Muscle layer of colon (tissue), 2 donors: ENCODE data around the gene MST1R.
"Not testable (repeated sequence)": the region's sequence is repeated elsewhere in the genome, so short reads cannot be mapped to it uniquely, and the experiment has no call there.

Experiments used
- H3K27ac ChIP-seq: one replicate; pipeline ENCODE4 v1.7.0; 2013; ENCODE audit warnings: low read depth, mild to moderate bottlenecking, low read length, moderate library complexity
- H3K27me3 ChIP-seq, 2 donors: one replicate each; pipeline ENCODE4 v1.7.0; 2013; ENCODE audit warnings: low read length in 2 of 2, mild to moderate bottlenecking in 2 of 2; ENCODE audit not compliant: insufficient read depth in 2 of 2, control insufficient read depth in 1 of 2
- H3K36me3 ChIP-seq: one replicate; pipeline ENCODE4 v1.7.0; 2013; ENCODE audit warnings: mild to moderate bottlenecking, low read length; ENCODE audit not compliant: insufficient read depth
- H3K4me1 ChIP-seq: one replicate; pipeline ENCODE4 v1.7.0; 2013; ENCODE audit warnings: mild to moderate bottlenecking, low read length; ENCODE audit not compliant: insufficient read depth
- H3K4me3 ChIP-seq, 2 donors: one replicate each; pipeline ENCODE4 v1.7.0; 2013; ENCODE audit warnings: low read length in 2 of 2, low read depth in 1 of 2, mild to moderate bottlenecking in 1 of 2, moderate library complexity in 1 of 2
- H3K9ac ChIP-seq: one replicate; pipeline ENCODE4 v1.7.0; 2013; ENCODE audit warnings: low read length
- H3K9me3 ChIP-seq: one replicate; pipeline ENCODE4 v1.7.0; 2013; ENCODE audit warnings: mild to moderate bottlenecking, low read length
- donor health status: abdominal sarcoma.
- donor health status: Adenocarcinoma of cecum.

The MST1R gene

DNA sequence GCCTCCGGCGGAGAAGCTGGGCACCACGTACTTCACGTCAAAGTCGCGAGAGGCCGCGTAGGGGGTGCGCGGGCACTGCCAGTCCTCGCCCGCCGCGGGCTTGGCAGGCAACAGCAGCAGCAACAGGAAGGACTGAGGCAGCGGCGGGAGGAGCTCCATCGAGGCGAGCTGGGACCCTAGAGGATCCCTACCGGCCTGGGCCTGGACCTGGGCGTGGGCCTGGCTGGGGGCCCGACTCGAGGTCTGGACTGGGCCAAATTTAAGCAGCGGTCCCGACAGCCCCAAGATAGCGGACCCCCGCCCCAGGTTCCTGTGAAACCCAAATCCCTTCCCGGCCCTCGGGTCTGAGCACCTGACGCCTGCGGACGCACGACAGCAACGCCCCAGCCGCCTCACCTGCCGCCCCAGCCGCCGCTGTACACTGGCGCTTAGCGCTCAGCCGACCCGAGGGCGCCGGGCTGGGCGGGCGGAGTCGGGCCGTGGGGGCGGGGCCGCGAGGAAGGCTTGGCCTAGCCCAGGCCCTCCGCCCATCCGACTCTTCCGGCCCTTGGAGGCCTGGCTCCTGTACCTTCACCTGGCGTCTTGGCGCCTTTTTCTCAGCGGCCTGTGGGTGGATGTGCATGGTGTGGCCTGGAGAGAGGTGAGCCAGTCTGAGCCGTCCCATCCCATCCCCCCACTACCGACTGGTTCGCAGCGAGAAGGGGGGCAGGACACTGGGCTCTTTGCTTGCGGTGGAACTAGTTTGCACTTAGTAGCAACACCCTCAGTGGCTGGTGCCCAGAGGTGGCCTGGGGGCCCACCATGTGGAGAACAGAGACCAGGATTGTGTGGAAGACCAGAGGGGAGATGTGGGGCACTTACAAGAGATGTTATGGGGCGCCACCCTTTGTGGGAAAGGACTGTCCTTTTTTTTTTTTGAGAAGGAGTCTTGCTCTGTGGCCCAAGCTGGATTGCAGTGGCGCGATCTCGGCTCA, at the start of gene MST1R:
TSS of gene MST1R (minus strand) at position 423 of the 974 bp plus-strand sequence. CDS start at position 159, 264 bp downstream.
- Histone ChIP-seq H3K9ac (no peak within 1 kb of the TSS), H3K27ac (peak within 1 kb of the TSS; percentile 58), H3K36me3 (no peaks in the 10 kb centered on the region), H3K27me3 (no peaks in the 10 kb centered on the region), H3K9me3 (no peaks in the 10 kb centered on the region), H3K4me1 (peaks cover 21% of the 10 kb centered on the region), H3K4me3 (peak within 1 kb of the TSS; percentile 50 to 58)

DNA sequence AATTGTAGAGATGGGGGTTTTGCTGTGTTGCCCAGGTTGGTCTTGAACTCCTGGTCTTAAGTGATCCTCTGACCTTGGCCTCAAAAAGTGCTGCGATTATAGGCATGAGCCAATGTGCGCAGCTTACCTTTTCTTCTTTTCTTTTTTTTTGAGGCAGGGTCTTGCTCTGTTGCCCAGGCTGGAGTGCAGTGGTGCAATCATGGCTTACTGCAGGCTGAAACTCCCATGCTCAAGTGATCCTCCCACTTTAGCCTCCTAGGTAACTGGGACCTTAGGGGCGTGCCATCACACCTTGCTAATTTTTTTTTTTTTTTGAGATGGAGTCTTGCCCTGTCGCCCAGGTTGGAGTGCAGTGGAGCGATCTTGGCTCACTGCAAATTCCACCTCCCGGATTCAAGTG, 49.3 kb upstream of the MST1R start:
- peaks cover 7% of the 10 kb centered on the region for H3K4me1 ChIP-seq
- no peaks in the 10 kb centered on the region for H3K27me3 ChIP-seq
- no peaks in the 10 kb centered on the region for H3K9me3 ChIP-seq
- no peaks in the 10 kb centered on the region for H3K36me3 ChIP-seq
- H3K9ac ChIP-seq, result no peak overlapping the region
- no peak overlapping the region for H3K4me3 ChIP-seq
- H3K27ac ChIP-seq, result no peak overlapping the region

DNA sequence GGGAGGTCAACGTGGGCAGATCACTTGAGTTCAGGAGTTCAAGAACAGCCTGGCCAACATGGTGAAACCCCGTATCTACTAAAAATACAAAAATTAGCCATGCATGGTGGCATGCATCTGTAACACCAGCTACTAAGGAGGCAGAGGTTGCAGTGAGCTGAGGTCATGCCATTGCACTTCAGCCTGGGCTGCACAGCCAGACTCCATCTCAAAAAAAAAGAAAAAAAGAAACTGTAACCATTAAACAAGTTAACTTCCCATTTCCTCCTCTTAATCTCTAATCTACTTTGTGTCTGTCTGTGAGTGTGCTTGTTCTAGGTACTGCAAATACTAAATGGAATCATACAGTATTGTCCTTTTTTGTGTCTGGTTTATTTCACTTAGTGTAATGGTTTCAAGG, 39.0 kb upstream of the MST1R start:
- no peaks in the 10 kb centered on the region for H3K9me3 ChIP-seq
- no peak overlapping the region for H3K4me3 ChIP-seq
- no peaks in the 10 kb centered on the region for H3K36me3 ChIP-seq
- peaks cover 7% of the 10 kb centered on the region for H3K4me1 ChIP-seq
- H3K27ac ChIP-seq, result no peak overlapping the region
- H3K27me3 ChIP-seq, result no peaks in the 10 kb centered on the region
- H3K9ac ChIP-seq, result no peak overlapping the region

DNA sequence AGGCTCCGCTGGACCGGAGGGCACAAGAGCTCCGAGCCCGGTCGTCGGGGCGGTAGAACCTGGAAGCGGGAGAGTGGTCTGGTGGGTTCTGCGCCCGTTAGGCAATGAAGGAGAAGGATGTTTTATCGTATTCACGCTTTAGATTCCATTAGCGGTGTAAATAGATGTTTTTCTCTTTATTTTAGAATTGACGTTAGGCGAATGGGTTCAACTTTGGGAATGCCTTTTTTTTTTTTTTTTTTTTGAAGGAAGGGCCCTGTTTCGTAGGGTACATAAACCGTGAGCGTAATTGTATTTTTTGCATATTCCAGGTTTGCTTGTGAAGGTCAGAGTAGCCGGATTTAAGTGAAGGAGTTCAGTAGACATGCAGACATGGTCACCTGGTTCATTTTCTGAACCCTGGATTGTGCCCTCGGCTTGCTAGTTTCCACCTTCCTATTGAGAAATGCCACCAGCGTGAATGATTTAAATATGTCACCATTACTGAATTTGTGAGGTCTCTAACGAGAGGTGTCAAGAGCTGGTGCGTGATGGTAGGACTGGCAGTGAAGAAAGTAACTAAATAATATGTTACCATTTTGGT, 37.1 kb upstream of the MST1R start:
- Histone ChIP-seq H3K9me3 (no peaks in the 10 kb centered on the region), H3K27me3 (no peaks in the 10 kb centered on the region), H3K9ac (peak overlapping the region; percentile 90), H3K27ac (peak overlapping the region; percentile 90), H3K4me3 (peak overlapping the region; percentile 85 to 87), H3K4me1 (peaks cover 7% of the 10 kb centered on the region), H3K36me3 (no peaks in the 10 kb centered on the region)

DNA sequence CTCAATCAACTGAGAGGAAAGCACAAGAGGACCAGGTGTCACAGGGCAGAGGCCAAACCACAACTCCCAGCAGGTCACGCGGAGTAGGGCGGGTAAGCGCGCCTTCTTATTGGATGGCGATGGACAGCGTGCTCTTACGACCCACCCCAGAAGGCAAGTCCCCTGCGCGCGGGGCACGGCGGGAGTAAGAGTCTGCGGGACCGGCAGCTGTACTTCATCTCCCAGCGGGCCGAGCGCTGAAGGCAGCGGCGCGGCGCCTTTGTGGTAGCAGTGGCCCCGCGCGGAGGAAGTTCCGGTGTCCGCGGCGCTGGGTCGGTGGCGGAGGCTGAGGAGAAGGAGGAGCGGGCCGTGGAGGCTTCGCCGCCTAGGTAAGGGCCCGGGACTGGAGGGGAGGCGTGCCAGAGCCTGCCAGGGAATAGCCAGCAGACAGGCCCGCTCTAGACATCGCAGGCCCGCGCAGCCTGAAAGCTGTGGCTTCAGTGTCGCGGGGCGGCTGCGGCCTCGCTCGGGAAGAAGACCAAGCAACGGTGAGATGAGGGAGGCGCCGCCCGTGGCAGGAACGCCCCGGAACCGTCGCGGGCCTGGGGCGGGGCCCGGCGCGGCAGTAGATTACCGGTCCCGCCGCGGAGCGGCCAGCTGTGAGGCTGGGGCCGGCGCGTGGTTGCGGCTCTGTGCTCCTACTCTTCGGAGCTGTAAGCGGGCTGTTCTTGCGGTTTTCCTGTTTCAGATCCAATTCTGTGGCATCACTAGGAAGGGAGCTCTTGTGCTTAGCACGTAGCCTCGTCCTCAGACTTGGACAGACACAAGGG, 36.4 kb upstream of the MST1R start, which contains the start of gene RBM6:
TSS of gene RBM6 (plus strand) at position 293 of the 809 bp plus-strand sequence. CDS start 22,492 bp downstream, outside the sequence.
- Histone ChIP-seq H3K36me3 (no peaks in the 10 kb centered on the region), H3K9me3 (no peaks in the 10 kb centered on the region), H3K9ac (peak within 1 kb of the TSS; percentile 90), H3K4me1 (peaks cover 7% of the 10 kb centered on the region), H3K27ac (peak within 1 kb of the TSS; percentile 90), H3K27me3 (no peaks in the 10 kb centered on the region), H3K4me3 (peak within 1 kb of the TSS; percentile 85 to 87)

DNA sequence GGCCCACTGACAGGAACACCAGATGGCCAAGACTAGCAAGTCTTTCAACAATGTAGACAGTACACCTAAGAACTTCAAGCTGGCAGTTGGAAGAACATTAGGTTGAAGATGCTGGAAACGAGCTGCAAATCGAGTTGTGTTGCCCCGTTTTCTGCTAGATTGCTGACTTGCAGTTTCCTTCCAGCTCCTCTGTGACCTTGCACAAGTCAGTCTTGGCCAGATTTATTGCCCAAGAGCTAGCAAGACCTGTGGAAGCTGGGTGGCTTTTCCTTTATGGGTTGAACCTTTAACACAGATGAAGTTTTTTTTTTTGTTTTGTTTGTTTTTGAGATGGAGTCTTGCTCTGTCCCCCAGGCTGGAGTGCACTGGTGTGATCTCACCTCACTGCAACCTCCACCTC, 33.4 kb upstream of the MST1R start:
- H3K27ac ChIP-seq, result no peak overlapping the region
- H3K27me3 ChIP-seq, result no peaks in the 10 kb centered on the region
- no peaks in the 10 kb centered on the region for H3K36me3 ChIP-seq

DNA sequence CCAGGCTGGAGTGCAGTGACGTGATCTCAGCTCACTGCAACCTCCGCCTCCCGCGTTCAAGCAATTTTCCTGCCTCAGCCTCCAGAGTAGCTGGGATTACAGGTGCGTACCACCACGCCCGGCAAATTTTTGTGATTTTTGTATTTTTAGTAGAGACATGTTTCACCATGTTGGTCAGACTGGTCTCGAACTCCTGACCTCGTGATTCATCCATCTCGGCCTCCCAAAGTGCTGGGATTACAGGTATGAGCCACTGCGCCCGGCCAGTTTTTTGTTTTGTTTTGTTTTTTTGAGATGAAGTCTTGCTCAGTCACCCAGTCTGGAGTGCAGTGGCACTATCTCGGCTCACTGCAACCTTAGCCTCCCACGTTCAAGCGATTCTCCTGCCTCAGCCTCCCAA, 28.6 kb upstream of the MST1R start:
- H3K4me3 ChIP-seq, result not testable (repeated sequence)

More for the DNA sequence above, 33.4 kb upstream of the MST1R start:
- Histone ChIP-seq H3K9ac (no peak overlapping the region), H3K4me1 (peaks cover 7% of the 10 kb centered on the region), H3K4me3 (no peak overlapping the region), H3K9me3 (no peaks in the 10 kb centered on the region)

DNA sequence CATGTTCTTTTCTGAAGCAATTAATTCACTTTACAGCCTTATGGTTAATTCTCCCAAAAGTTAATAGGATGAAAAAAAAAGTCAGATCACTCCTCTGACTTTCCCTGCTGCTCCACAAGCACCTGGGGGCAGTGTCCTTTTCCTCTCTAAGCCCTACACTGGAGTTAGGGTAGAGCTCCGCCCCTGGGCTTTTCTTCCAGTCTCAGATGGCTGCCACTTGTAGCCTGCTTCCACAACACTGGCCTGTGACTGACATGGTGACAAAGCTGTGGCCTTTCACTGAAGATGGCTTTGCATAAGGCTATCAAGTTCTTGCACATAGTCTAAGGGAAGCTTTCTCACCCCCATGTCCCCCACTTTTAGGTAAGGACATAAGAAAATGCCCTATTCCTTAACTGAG, 27.2 kb upstream of the MST1R start:
- no peaks in the 10 kb centered on the region for H3K36me3 ChIP-seq
- H3K9ac ChIP-seq, result no peak overlapping the region
- no peaks in the 10 kb centered on the region for H3K9me3 ChIP-seq
- no peak overlapping the region for H3K4me3 ChIP-seq
- H3K27me3 ChIP-seq, result no peaks in the 10 kb centered on the region
- peaks cover 16% of the 10 kb centered on the region for H3K4me1 ChIP-seq
- H3K27ac ChIP-seq, result no peak overlapping the region

More for the DNA sequence above, 28.6 kb upstream of the MST1R start:
- H3K9me3 ChIP-seq, H3K27ac ChIP-seq, H3K27me3 ChIP-seq, H3K9ac ChIP-seq, H3K36me3 ChIP-seq: not testable (repeated sequence)
- peaks cover 16% of the 10 kb centered on the region for H3K4me1 ChIP-seq

DNA sequence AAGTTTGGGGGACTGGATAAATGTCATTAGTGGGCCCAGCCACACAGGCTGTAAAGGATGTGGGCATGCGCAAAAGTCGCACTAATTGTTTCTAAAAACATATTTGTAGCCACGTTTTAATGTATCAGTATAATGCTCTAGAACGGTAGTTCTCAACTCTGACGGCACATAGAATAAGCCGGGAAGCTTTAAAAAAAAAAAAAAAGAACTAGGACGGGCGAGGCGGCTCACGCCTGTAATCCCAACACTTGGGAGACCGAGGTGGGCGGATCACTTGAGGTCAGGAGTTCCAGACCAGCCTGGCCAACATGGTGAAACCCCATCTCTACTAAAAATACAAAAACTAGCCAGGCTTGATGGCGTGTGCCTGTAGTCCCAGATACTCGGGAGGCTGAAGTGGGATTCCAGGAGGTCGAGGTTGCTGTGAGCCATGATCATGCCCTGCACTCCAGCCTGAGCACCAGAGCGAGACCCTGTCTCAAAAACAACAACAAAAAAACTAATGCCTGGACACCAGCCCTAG, 26.6 kb upstream of the MST1R start:
- Histone ChIP-seq H3K4me3 (peak overlapping the region; percentile 9 to 95), H3K27me3 (no peaks in the 10 kb centered on the region)

DNA sequence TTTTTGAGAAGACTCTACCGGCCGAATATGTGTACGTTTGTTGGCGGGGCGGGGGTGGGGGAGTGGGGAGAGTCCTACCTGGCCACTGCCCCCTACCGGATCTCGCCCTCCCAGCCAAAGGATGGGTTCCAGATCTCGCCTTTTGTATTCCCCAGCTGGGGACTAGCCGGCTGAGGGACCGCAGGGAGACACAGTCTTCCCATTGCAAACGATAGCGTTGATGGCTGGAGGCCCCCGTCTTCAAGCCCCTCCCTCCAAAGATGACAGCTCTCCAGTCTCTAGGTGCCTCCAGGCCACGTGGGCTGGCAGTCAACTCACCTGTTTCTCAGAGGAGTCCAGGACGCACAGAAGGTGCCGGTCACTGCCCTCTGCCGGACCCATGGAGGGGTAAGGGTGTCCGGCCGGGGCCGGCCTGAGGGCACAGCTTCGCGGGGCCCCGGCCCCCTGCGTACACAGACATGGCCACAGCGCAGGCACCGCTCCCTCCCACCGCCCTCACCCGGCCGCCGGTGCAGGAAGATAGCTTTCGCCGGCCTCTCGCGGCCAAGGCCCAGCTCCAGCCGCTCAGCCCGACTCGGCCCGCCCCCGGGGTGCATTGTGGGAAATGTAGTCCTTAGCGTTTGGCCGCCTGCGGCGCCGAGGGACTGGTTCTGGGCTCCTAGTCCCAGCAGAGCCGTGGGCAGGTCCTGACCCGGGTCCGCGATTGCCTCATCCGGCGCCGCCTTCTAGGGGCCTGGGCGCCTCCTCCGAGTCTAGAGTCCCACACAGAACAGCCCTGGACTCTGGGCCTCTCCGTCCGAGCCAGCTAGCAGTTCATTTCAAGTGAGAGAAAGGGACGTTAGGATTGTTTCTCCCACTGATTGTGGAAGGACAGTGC, 25.9 kb upstream of the MST1R start, which contains the start of gene MON1A:
TSS of gene MON1A (minus strand) at position 521 of the 877 bp plus-strand sequence. CDS start 16,465 bp downstream, outside the sequence.
- peak within 1 kb of the TSS; percentile 64 for H3K9ac ChIP-seq
- H3K36me3 ChIP-seq, result no peaks in the 10 kb centered on the region
- H3K27ac ChIP-seq, result peak within 1 kb of the TSS; percentile 95
- peaks cover 16% of the 10 kb centered on the region for H3K4me1 ChIP-seq
- H3K4me3 ChIP-seq, result peak within 1 kb of the TSS; percentile 78 to 95
- no peaks in the 10 kb centered on the region for H3K27me3 ChIP-seq
- no peaks in the 10 kb centered on the region for H3K9me3 ChIP-seq

More for the DNA sequence above, 26.6 kb upstream of the MST1R start:
- Histone ChIP-seq H3K4me1 (peaks cover 16% of the 10 kb centered on the region), H3K9ac (peak overlapping the region; percentile 64), H3K36me3 (no peaks in the 10 kb centered on the region), H3K9me3 (no peaks in the 10 kb centered on the region), H3K27ac (peak overlapping the region; percentile 95)
